C4-2B (cell line): Measurements from ENCODE around the gene SOX4.

Experiments used
- H3K27ac ChIP-seq: fragments of 450-650 bp; 2 replicates; pipeline ENCODE4 v1.5.1; 2017
- CTCF ChIP-seq: fragments of 450-650 bp; conservative IDR thresholded peaks from 2 replicates; pipeline ENCODE4 v1.5.1; 2017; ENCODE audit warnings: mild to moderate bottlenecking
- ZFX ChIP-seq: fragments of 450-650 bp; IDR thresholded peaks from 2 replicates; pipeline ENCODE4 v1.6.1; 2017

SOX4 gene

GRCh38 chr6:21625642-21626041, 32.1 kb downstream of the SOX4 start:
- H3K27ac ChIP-seq = no peak overlapping the region
- no peak for TF ChIP-seq ZFX
- TF ChIP-seq CTCF = no peak

- TF ChIP-seq CTCF (no peak), ZFX (no peak)
- H3K27ac ChIP-seq = no peak overlapping the region
These were observed 33.2 kb downstream of the SOX4 start for GRCh38 chr6:21626756-21627155.

GRCh38 chr6:21628160-21628559, 34.6 kb downstream of the SOX4 start:
- no peak overlapping the region for H3K27ac ChIP-seq
- TF ChIP-seq ZFX = no peak
- TF ChIP-seq CTCF = no peak

GRCh38 chr6:21633511-21634109, 40.1 kb downstream of the SOX4 start:
- no peak overlapping the region for H3K27ac ChIP-seq
- no peak for TF ChIP-seq ZFX
- TF ChIP-seq CTCF = no peak

GRCh38 chr6:21634582-21634981, 41.0 kb downstream of the SOX4 start:
- H3K27ac ChIP-seq = no peak overlapping the region
- no peak for TF ChIP-seq ZFX
- TF ChIP-seq CTCF = no peak

GRCh38 chr6:21636876-21637275, 43.3 kb downstream of the SOX4 start:
- TF ChIP-seq ZFX (no peak), CTCF (no peak)
- no peak overlapping the region for H3K27ac ChIP-seq

- TF ChIP-seq CTCF (no peak), ZFX (no peak)
- no peak overlapping the region for H3K27ac ChIP-seq
These were observed 45.8 kb downstream of the SOX4 start for GRCh38 chr6:21639316-21639715.
